ENCODE results near the gene IQGAP2.
A peak's percentile ranks its signal among the peaks of the same experiment; 100 is the strongest.
"Not testable (repeated sequence)": the region's sequence is repeated elsewhere in the genome, so short reads cannot be mapped to it uniquely, and the experiment has no call there.

The IQGAP2 gene, protein sequence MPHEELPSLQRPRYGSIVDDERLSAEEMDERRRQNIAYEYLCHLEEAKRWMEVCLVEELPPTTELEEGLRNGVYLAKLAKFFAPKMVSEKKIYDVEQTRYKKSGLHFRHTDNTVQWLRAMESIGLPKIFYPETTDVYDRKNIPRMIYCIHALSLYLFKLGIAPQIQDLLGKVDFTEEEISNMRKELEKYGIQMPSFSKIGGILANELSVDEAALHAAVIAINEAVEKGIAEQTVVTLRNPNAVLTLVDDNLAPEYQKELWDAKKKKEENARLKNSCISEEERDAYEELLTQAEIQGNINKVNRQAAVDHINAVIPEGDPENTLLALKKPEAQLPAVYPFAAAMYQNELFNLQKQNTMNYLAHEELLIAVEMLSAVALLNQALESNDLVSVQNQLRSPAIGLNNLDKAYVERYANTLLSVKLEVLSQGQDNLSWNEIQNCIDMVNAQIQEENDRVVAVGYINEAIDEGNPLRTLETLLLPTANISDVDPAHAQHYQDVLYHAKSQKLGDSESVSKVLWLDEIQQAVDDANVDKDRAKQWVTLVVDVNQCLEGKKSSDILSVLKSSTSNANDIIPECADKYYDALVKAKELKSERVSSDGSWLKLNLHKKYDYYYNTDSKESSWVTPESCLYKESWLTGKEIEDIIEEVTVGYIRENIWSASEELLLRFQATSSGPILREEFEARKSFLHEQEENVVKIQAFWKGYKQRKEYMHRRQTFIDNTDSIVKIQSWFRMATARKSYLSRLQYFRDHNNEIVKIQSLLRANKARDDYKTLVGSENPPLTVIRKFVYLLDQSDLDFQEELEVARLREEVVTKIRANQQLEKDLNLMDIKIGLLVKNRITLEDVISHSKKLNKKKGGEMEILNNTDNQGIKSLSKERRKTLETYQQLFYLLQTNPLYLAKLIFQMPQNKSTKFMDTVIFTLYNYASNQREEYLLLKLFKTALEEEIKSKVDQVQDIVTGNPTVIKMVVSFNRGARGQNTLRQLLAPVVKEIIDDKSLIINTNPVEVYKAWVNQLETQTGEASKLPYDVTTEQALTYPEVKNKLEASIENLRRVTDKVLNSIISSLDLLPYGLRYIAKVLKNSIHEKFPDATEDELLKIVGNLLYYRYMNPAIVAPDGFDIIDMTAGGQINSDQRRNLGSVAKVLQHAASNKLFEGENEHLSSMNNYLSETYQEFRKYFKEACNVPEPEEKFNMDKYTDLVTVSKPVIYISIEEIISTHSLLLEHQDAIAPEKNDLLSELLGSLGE (N-terminal part only)

DNA sequence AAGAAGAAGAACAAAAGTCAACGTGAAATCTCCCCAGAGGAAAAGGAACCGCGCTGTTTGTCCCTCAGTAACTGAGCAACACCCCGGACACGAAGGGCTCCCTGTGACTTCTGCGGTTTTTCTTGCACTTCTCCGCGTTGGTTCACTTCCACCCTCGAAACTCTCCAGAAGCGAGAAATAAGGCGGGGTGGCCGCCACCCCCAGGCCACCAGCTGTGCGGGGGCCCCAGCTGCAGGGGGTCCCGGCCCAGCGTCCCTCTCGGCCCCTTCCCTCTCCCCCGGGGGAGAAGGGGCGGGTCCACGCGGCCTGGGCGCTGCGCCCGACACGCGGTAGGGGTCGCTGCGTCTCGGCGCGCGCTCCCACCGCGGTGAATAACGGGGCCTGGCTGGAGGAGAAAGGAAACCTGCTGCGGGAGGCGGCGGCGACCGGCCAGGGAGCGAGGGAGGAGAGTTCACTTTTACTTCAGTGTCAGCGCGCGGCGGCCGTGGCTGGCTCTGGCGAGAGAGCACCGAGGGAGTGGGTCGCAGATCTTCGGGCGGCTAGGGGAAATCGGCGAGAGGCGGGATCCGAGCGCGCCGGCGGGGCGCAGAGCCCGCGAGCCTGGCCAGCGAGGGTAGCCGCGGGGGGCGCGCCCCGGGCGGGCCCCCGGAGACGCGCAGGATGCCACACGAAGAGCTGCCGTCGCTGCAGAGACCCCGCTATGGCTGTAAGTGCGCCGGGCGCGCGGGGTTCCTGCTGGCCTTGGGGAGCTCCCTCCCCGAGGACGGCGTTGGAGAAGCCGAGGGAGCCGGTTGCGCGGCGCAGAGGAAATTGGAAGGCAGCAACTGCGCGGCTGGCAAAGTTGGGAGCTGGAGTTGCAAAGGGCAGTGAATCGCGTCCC is at the start of gene IQGAP2:
TSS of gene IQGAP2 (plus strand) at position 400 of the 880 bp plus-strand sequence. CDS start at position 661, 261 bp downstream.
- DNase-seq (ENCODE audit: low spot score) = peak; percentile 87

DNA sequence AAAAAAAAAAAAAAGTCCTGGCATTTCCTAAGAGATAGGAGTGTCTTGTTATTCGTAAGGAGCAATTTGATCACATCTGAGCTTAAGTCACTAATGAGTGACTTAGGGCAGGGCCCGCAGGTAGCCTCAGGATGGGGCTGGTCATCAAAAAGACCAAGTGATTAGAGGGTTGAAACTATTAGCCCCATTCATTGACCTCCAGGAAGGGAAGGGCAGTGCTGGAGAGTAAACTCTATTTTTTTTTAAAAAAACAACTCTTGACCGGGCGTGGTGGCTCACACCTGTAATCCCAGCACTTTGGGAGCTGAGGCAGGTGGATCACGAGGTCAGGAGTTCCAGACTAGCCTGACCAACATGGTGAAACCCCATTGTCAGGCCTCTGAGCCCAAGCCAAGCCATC is 46.2 kb upstream of the IQGAP2 start:
- no peak for DNase-seq (ENCODE audit: low spot score)

DNA sequence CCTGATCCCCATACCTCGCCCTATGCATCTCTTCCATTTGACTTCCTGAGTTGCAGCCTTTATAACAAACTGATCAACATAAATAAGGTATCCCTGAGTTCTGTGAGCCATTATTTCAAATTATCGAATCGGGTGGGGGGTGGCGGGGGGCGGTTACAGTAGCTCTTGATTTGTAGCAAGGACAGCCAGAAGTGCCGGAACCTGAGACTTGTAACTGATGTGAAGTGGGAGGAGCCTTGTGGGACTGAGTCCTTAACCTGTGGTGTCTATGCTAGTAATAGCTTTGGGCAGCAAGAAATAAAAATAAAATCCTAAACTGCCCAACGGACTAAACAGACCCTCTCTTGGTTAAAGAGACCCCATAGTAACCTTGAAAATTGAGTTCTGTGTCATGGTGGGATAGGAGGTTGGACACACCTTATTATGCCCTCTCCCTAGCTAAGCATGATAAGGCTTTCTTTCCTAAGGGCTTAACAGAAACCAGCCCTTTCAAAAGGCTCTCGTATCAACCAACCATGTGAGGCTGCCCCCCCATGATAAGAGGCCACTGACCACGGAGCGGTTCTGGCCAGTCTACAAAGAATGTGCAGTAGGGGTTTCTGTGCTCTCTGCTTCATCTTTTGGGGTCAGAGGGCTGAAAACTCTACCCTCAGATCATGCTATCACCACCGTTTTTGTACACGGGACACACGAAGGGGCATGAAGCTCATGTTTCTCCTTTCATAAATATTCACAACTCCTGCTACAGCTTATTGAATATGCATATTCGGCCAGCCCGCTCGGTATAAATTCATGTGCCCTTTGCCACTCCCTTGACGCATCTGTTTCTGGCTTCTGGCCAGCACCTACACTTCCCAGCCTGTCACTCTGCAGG is 39.5 kb upstream of the IQGAP2 start:
- no peak for DNase-seq (ENCODE audit: low spot score)

DNA sequence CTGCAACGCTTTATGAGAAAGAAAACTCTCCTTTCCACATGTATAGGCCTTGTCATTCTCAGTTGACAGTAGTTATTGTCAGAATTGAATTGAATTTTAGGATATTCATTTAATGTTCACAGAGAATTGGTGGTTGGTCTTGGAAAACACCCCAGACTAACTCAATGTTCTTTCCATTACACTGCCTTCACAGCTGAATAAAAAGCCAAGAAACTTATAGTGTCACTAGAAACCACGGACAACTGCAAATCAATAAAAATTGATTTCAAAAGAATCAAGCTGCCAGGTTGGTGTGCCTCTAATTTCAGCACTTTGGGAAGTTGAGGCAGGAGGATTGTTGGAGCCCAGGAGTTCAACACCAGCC is 38.9 kb upstream of the IQGAP2 start:
- DNase-seq (ENCODE audit: low spot score) = no peak

DNA sequence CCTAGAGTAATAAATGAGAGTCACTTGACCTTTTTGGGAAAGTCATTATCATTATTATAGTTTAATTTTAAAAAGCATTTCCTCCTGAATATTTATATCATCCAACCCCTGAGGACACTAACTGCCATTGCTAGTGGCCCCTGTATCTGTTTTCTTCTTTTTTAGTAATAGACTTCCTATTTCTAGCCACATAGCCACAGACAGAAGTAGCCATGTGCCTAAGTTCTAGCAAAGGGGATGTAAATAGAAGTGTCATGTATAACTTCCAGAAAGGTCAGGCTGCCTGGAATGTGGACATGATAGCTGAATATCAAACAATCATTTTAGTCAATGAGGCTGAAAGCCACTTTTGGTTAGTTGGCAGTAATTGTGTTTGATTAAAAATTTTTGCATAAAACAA is 37.5 kb upstream of the IQGAP2 start:
- DNase-seq (ENCODE audit: low spot score) = no peak

DNA sequence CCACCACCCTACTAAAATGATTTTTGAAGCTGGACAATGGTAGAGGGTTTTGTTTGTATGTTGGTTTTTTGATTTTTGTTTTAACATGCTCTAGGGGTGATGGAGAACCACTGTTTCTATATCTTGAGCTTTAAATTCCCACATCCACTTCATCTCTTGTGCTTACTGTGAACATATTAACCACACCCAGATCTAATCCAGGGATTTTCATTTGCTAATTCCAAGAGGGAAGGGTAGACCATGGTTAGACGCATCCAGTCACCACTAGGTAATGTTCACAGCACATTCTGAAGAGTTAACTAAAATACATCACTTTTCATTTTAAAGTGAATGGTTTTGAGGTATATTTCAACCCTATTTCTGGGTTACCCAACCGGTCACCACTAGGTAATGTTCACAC is 36.5 kb upstream of the IQGAP2 start:
- DNase-seq (ENCODE audit: low spot score) = no peak

DNA sequence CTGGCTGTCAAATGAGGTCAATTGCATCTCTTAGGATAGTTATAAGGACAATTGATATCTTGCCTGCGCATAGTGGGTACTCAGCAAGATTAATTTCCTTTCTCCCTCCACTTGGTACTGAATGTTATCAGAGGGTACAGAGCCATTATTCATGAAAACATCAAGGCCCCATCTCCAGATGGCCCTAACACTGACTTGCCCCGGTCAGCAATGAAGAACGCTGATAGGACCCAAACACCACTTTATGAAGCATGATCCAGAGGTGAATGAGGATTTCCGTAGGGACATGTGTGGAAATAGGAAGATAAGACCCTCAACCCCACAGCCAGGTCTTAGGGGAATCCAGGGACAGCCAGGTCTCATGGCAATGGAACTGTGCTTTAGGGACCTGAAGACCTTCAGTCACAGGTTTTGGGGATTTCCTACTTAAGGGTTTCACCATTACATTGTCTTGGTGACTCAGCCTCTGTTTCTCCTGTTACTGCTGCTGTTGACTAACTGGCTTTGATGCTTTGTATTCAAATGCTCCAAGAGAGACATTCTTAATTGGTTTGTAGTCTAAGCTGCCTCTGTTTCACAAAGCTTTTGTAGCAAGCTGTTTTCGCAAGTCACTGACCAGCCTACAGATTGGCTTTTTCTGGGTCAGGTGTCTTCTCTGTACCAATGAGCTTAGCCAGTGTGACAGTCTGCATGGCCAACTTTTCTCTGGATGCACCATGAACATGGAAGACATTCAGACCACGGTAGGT is 35.3 kb upstream of the IQGAP2 start:
- no peak for DNase-seq (ENCODE audit: low spot score)

DNA sequence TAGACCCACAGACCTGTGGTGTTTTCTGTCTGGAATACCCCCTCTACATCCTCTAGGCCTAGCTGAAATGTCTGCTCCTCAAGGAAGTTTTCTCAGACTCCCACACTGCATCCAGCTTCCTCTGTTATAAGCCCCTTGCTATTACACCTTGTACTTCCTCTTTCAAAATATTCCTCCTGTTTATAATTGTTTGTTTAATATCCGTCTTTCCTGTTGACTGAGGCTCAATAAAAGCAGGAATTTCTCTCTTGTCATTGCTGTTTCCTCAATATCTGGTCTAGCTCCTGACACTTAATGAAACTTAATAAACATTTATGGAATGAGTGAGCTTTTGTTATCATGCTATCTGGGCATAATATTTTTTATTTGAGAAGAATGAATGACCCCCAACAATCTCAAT is 34.1 kb upstream of the IQGAP2 start:
- DNase-seq (ENCODE audit: low spot score) = no peak

DNA sequence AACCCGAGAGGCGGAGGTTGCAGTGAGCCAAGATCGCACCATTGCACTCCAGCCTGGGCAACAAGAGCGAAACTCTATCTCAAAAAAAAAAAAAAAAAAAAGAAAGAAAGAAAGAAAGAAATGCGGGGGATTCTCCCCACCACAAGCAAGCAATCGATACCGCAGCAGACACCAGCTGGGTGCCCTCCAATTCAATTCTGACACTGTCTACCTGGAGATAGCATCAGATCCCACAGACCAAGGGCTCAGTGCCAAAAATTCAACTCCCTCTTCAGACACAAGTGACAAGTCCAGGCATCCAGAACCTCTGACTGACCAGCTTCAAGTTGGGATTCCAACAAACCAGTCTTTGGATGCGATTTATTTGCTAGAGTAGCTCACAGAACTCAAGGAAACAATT is 33.4 kb upstream of the IQGAP2 start:
- not testable (repeated sequence) for DNase-seq (ENCODE audit: low spot score)

DNA sequence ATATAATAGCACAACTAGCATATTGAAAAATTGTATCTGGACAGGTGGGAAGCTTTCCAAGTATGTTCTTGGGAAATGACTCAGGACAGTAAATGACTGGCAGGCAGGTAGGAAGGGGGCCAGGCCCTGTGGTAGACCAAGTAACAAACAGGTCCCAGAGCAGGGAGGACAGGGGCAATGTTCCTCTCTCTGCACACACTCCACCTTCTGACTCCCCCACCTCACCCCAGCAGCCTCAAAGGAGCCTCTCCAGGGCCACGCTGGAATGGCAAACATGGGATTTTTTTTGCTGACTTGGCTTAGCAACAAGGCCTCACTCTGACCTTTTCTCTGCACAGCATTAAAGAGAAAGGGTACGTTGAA is 31.1 kb upstream of the IQGAP2 start:
- DNase-seq (ENCODE audit: low spot score) = no peak

DNA sequence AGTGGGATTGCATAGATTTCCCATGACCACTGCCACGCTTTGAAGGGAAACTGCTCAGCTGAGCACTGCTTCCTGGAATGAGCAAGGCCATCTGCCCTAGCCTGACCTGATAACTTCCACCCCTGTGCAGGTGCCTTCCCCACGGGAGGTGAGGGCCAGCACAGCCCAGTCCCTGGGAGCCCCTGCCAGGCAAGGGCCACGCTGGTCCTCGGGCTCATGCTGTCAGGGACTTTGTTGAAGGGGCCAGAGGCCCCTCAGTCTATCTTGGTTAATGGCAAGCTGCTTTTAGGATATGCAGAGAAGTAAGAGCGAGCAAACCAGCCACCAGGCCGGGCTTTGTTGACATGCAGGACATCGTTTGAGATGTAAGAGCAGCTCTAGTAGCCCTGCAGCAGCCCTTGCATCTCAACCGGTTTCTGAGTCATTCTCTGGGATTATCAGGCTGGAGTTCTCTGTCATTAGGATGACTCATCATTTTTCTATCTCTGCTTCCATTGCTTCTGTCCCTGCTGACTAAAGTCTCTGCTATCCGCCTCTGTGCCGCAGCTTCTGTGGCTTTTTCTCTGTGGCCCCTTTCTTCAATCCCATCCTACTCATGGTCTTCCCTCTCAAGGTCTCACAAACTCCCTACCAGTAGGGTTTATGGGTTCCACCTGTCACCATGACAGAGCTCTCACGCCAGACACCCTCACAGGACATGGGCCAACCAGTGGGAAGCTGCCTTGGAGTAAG is 30.6 kb upstream of the IQGAP2 start:
- no peak for DNase-seq (ENCODE audit: low spot score)

DNA sequence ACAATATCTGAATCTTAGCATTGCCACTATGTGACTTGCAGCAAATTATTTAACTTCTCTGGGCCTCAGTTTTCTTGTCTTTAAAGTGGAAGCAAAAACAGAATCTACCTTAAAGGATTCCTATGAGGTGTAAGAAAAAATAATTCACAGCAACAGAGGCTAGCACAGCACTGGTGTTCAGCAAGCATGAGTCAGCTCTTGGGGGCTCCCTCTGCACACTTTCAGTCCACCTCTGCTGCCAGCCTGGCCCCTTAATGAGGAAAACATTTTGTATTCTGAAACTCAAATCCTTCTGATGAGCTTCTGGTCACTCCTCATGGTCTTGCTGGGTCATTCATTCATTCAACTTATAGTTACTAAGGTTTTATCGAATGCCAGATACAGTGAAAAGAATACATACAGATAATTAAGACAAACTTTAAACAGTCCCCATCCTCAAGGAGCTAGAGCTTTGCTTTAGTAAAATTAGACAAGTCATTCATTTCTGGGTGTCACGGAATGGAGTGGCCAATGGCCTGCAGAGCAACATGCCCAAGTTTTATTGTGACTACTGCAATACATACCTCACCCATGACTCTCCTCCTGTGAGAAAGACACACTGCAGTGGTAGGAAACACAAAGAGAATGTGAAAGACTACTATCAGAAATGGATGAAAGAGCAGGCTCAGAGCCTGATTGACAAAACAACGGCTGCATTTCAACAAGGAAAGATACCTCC is 26.8 kb upstream of the IQGAP2 start:
- DNase-seq (ENCODE audit: low spot score) = no peak

DNA sequence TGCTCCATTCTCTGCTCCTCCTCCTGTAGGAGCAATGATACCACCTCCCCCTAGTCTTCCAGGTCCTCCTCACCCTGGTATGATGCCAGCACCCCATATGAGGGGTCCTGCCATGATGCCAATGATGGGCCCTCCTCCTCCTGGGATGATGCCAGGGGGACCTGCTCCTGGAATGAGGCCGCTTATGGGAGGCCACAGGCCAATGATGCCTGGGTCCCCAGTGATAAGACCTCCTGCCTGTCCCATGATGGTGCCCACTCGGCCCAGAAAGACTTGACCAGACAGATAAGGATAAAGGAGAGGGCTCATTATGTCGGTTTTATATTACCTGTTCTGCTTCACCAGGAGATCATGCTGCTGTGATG is 26.2 kb upstream of the IQGAP2 start:
- no peak for DNase-seq (ENCODE audit: low spot score)

DNA sequence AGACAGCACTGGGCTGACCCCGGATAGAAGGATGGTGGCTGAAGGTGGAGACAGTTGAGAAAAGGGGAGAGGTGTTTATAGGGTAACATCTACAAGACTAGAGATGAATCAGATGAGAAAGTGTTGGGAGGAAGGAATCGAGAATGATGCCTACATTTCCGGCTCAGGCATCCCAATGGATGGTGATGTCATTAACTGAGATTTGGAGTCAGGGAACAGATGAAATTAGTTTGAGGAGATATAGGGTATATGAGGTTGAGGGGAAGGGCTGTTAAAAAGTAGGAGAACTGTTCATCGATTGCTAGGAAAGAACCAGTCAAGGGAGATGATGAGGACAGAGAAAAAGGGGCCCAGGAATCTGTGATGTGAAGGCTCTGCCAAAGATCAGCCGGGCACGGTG is 24.7 kb upstream of the IQGAP2 start:
- DNase-seq (ENCODE audit: low spot score) = no peak

DNA sequence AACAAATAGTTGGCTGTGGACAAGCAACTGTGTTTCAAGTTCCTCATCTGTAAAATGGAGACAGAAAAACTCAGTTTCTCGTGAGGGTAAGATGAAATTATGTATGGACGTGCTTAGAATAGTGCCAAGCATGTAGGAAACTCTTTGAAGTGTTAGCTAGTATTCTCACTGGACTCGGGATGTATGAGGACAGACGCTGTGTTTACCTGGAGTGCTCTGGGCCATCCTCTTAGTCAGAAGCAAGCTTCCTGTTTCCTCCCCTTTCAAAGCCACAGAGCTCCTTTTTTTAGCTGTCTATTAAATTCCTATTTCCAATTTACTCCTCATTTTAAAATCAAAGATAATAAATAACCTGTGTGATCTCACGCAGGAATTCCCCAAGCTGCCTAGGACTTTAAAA is 23.8 kb upstream of the IQGAP2 start:
- DNase-seq (ENCODE audit: low spot score) = no peak

DNA sequence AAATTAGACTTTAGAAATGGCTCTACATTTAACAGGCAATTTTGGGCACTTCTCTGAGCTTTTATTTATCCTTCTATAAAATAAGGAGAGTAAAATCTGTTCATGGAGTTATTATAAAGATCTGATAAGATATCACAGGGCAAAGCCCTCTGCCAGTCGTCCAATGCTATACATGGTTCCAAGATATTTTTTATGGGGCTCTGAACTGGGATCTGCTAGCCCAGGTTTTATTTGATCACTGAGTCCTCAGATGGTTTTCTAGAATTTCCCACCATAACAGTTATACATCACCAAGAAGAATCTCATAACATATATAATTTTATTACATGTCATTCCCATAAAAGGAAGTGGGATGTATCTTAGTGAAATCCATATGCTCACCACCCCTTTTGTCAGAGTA is 23.2 kb upstream of the IQGAP2 start:
- DNase-seq (ENCODE audit: low spot score) = no peak

DNA sequence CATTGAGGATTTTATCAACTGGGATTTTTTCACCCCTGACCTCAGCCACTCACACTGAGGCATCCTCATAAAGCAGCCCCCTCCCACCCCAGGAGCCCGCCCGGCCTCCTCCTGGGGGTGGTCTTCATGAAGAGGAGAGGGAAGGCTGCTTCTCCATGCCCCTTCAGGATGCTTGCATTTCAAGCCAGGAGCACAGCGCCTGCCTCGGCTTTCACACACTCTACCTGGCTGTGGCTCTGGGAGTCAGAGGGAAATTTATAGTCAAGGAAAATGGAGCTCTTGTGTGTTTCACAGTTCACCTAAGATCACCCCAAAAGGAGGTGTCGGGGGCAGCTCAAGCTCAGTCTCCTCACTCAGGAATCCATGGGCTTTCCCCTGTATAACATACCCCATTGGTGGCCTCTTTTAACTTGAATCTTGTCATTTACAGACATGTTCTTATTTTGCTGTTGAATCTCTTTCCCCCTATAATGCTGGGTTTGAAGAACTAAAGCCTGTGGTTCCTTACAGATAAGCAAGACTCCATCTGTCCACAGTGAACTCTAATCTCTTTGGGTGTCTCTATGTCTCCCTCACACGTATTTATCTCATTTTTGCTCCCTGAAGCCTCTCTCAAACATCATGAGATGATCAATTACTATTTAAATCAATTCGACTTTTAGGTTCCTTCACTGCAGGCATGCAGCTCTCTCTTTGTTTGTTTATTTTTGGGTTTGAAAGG is 22.6 kb upstream of the IQGAP2 start:
- no peak for DNase-seq (ENCODE audit: low spot score)

Measured in HuH-7 (cell line).